A673 (cell line): ENCODE results near the gene CCDC61.

Experiments
- EZH2 ChIP-seq: fragments of 200-600 bp; sonication (generic); IDR thresholded peaks from 2 replicates; pipeline ENCODE4 v1.6.1; 2017; ENCODE audit warnings: borderline replicate concordance, low read depth, mild to moderate bottlenecking, mixed read lengths, antibody characterized with exemption, low read length; ENCODE audit not compliant: poor library complexity, severe bottlenecking
- TF ChIP-seq, protein P1 (sequence below): fragments of 300-800, 200-600 bp; sonication (generic); conservative IDR thresholded peaks from 2 replicates; pipeline ENCODE4 v1.5.1; 2017; ENCODE audit warnings: low read depth, mild to moderate bottlenecking, antibody characterized with exemption, low read length, moderate library complexity, mixed read lengths

GRCh38 chr19:45969676-45970075 lies 25.6 kb upstream of the CCDC61 start:
- TF ChIP-seq, protein P1, sequence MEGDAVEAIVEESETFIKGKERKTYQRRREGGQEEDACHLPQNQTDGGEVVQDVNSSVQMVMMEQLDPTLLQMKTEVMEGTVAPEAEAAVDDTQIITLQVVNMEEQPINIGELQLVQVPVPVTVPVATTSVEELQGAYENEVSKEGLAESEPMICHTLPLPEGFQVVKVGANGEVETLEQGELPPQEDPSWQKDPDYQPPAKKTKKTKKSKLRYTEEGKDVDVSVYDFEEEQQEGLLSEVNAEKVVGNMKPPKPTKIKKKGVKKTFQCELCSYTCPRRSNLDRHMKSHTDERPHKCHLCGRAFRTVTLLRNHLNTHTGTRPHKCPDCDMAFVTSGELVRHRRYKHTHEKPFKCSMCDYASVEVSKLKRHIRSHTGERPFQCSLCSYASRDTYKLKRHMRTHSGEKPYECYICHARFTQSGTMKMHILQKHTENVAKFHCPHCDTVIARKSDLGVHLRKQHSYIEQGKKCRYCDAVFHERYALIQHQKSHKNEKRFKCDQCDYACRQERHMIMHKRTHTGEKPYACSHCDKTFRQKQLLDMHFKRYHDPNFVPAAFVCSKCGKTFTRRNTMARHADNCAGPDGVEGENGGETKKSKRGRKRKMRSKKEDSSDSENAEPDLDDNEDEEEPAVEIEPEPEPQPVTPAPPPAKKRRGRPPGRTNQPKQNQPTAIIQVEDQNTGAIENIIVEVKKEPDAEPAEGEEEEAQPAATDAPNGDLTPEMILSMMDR, result no peak
- no peak for TF ChIP-seq EZH2
